ENCODE results near the gene RAB28.

RAB28 gene

GRCh38 chr4:13481569-13481968 lies 2.6 kb downstream of the RAB28 start:
- Histone ChIP-seq H3K27ac (ENCODE audit: low read depth in 2 of 2, low read length in 2 of 2) (no peak overlapping the region), H3K27me3 (ENCODE audit: control insufficient read depth in 2 of 2, insufficient read depth in 2 of 2, low read length in 2 of 2) (no peaks in the 10 kb centered on the region), H3K4me1 (ENCODE audit: control insufficient read depth in 2 of 2, insufficient read depth in 2 of 2, low read length in 2 of 2) (peaks cover 11 to 14% of the 10 kb centered on the region in 2 donors), H3K9ac (ENCODE audit: low read depth in 1 of 2, low read length in 2 of 2) (no peak overlapping the region), H3K4me3 (ENCODE audit: low read length in 2 of 2) (no peak overlapping the region), H3K9me3 (ENCODE audit: control insufficient read depth in 2 of 2, low read length in 2 of 2) (no peaks in the 10 kb centered on the region), H3K36me3 (ENCODE audit: control insufficient read depth in 2 of 2, insufficient read depth in 2 of 2, low read length in 2 of 2) (peaks cover 4 to 6% of the 10 kb centered on the region in 2 donors)

- peaks cover 6 to 9% of the 10 kb centered on the region in 2 donors for H3K4me1 ChIP-seq (ENCODE audit: control insufficient read depth in 2 of 2, insufficient read depth in 2 of 2, low read length in 2 of 2)
- H3K27me3 ChIP-seq (ENCODE audit: control insufficient read depth in 2 of 2, insufficient read depth in 2 of 2, low read length in 2 of 2): no peaks in the 10 kb centered on the region
- no peaks in the 10 kb centered on the region for H3K9me3 ChIP-seq (ENCODE audit: control insufficient read depth in 2 of 2, low read length in 2 of 2)
- H3K9ac ChIP-seq (ENCODE audit: low read depth in 1 of 2, low read length in 2 of 2): no peak overlapping the region
- H3K4me3 ChIP-seq (ENCODE audit: low read length in 2 of 2): no peak overlapping the region
- peaks cover 6 to 10% of the 10 kb centered on the region in 2 donors for H3K36me3 ChIP-seq (ENCODE audit: control insufficient read depth in 2 of 2, insufficient read depth in 2 of 2, low read length in 2 of 2)
- no peak overlapping the region for H3K27ac ChIP-seq (ENCODE audit: low read depth in 2 of 2, low read length in 2 of 2)
Measured at GRCh38 chr4:13478707-13479106, 5.4 kb downstream of the RAB28 start.

- Histone ChIP-seq H3K9me3 (ENCODE audit: control insufficient read depth in 2 of 2, low read length in 2 of 2) (no peaks in the 10 kb centered on the region), H3K9ac (ENCODE audit: low read depth in 1 of 2, low read length in 2 of 2) (no peak overlapping the region), H3K4me1 (ENCODE audit: control insufficient read depth in 2 of 2, insufficient read depth in 2 of 2, low read length in 2 of 2) (peaks cover 4 to 6% of the 10 kb centered on the region in 2 donors), H3K4me3 (ENCODE audit: low read length in 2 of 2) (no peak overlapping the region), H3K27ac (ENCODE audit: low read depth in 2 of 2, low read length in 2 of 2) (no peak overlapping the region), H3K36me3 (ENCODE audit: control insufficient read depth in 2 of 2, insufficient read depth in 2 of 2, low read length in 2 of 2) (peaks cover 6 to 12% of the 10 kb centered on the region in 2 donors), H3K27me3 (ENCODE audit: control insufficient read depth in 2 of 2, insufficient read depth in 2 of 2, low read length in 2 of 2) (no peaks in the 10 kb centered on the region)
Measured at GRCh38 chr4:13478131-13478530, 6.0 kb downstream of the RAB28 start.

DNA sequence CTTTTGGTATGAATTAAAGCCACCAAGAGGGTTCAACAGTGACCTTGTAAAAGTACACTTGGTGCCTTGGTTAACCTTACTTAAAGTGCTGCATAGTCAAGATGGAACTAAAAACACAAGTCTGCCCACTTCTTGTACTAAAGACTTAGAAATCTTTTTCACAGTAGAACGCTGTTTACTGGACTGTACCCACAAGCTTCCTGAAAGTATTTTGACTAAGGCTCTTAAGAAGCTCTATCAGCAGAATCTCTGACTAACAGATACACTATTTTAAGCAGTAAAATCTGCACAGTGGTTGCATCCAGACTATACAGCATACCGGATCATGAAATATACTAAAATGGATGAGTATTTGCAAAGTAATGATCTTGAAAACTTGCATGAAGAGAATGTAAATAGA lies 7.2 kb downstream of the RAB28 start:
- Histone ChIP-seq H3K4me3 (ENCODE audit: low read length in 2 of 2) (no peak overlapping the region), H3K27me3 (ENCODE audit: control insufficient read depth in 2 of 2, insufficient read depth in 2 of 2, low read length in 2 of 2) (no peaks in the 10 kb centered on the region), H3K4me1 (ENCODE audit: control insufficient read depth in 2 of 2, insufficient read depth in 2 of 2, low read length in 2 of 2) (no peaks in the 10 kb centered on the region), H3K36me3 (ENCODE audit: control insufficient read depth in 2 of 2, insufficient read depth in 2 of 2, low read length in 2 of 2) (peaks cover 6 to 13% of the 10 kb centered on the region in 2 donors), H3K9ac (ENCODE audit: low read depth in 1 of 2, low read length in 2 of 2) (no peak overlapping the region), H3K27ac (ENCODE audit: low read depth in 2 of 2, low read length in 2 of 2) (no peak overlapping the region), H3K9me3 (ENCODE audit: control insufficient read depth in 2 of 2, low read length in 2 of 2) (no peaks in the 10 kb centered on the region)

GRCh38 chr4:13476152-13476551 lies 8.0 kb downstream of the RAB28 start:
- H3K4me3 ChIP-seq (ENCODE audit: low read length in 2 of 2): no peak overlapping the region
- no peak overlapping the region for H3K9ac ChIP-seq (ENCODE audit: low read depth in 1 of 2, low read length in 2 of 2)
- H3K4me1 ChIP-seq (ENCODE audit: control insufficient read depth in 2 of 2, insufficient read depth in 2 of 2, low read length in 2 of 2): no peaks in the 10 kb centered on the region

DNA sequence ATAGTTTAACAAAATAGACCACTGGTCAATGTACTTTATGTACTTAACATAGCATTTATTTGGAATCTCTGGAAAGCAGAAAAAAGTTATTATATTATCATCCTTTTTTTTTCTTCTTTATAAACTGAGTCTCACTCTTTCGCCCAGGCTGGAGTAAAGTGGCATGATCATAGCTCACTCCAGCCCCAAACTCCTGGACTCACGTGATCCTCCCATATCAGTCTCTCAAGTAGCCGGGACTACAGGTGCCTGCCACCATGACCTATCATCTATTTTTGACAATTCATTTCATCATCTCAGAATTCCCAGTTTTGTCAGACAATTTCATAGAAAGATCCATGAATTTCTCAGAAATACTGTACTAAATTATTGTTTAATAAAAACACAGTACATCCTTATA lies 12.7 kb downstream of the RAB28 start:
- H3K36me3 ChIP-seq (ENCODE audit: control insufficient read depth in 2 of 2, insufficient read depth in 2 of 2, low read length in 2 of 2): peaks cover 3 to 9% of the 10 kb centered on the region in 2 donors
- H3K27me3 ChIP-seq (ENCODE audit: control insufficient read depth in 2 of 2, insufficient read depth in 2 of 2, low read length in 2 of 2): no peaks in the 10 kb centered on the region
- no peak overlapping the region for H3K4me3 ChIP-seq (ENCODE audit: low read length in 2 of 2)
- H3K9me3 ChIP-seq (ENCODE audit: control insufficient read depth in 2 of 2, low read length in 2 of 2): no peaks in the 10 kb centered on the region
- H3K27ac ChIP-seq (ENCODE audit: low read depth in 2 of 2, low read length in 2 of 2): no peak overlapping the region
- H3K4me1 ChIP-seq (ENCODE audit: control insufficient read depth in 2 of 2, insufficient read depth in 2 of 2, low read length in 2 of 2): no peaks in the 10 kb centered on the region
- H3K9ac ChIP-seq (ENCODE audit: low read depth in 1 of 2, low read length in 2 of 2): no peak overlapping the region

More at GRCh38 chr4:13476152-13476551, 8.0 kb downstream of the RAB28 start:
- no peaks in the 10 kb centered on the region for H3K9me3 ChIP-seq (ENCODE audit: control insufficient read depth in 2 of 2, low read length in 2 of 2)
- no peaks in the 10 kb centered on the region for H3K27me3 ChIP-seq (ENCODE audit: control insufficient read depth in 2 of 2, insufficient read depth in 2 of 2, low read length in 2 of 2)
- H3K27ac ChIP-seq (ENCODE audit: low read depth in 2 of 2, low read length in 2 of 2): no peak overlapping the region
- peaks cover 6 to 13% of the 10 kb centered on the region in 2 donors for H3K36me3 ChIP-seq (ENCODE audit: control insufficient read depth in 2 of 2, insufficient read depth in 2 of 2, low read length in 2 of 2)

GRCh38 chr4:13470379-13470778 lies 13.8 kb downstream of the RAB28 start:
- Histone ChIP-seq H3K36me3 (ENCODE audit: control insufficient read depth in 2 of 2, insufficient read depth in 2 of 2, low read length in 2 of 2) (peaks cover 3 to 7% of the 10 kb centered on the region in 2 donors), H3K4me3 (ENCODE audit: low read length in 2 of 2) (no peak overlapping the region), H3K27ac (ENCODE audit: low read depth in 2 of 2, low read length in 2 of 2) (no peak overlapping the region), H3K4me1 (ENCODE audit: control insufficient read depth in 2 of 2, insufficient read depth in 2 of 2, low read length in 2 of 2) (no peaks in the 10 kb centered on the region), H3K9ac (ENCODE audit: low read depth in 1 of 2, low read length in 2 of 2) (no peak overlapping the region), H3K9me3 (ENCODE audit: control insufficient read depth in 2 of 2, low read length in 2 of 2) (no peaks in the 10 kb centered on the region), H3K27me3 (ENCODE audit: control insufficient read depth in 2 of 2, insufficient read depth in 2 of 2, low read length in 2 of 2) (no peaks in the 10 kb centered on the region)

GRCh38 chr4:13464973-13465372 lies 19.2 kb downstream of the RAB28 start:
- H3K36me3 ChIP-seq (ENCODE audit: control insufficient read depth in 2 of 2, insufficient read depth in 2 of 2, low read length in 2 of 2): no peaks in the 10 kb centered on the region
- no peaks in the 10 kb centered on the region for H3K9me3 ChIP-seq (ENCODE audit: control insufficient read depth in 2 of 2, low read length in 2 of 2)
- H3K4me3 ChIP-seq (ENCODE audit: low read length in 2 of 2): no peak overlapping the region
- no peaks in the 10 kb centered on the region for H3K4me1 ChIP-seq (ENCODE audit: control insufficient read depth in 2 of 2, insufficient read depth in 2 of 2, low read length in 2 of 2)
- H3K27me3 ChIP-seq (ENCODE audit: control insufficient read depth in 2 of 2, insufficient read depth in 2 of 2, low read length in 2 of 2): no peaks in the 10 kb centered on the region
- no peak overlapping the region for H3K9ac ChIP-seq (ENCODE audit: low read depth in 1 of 2, low read length in 2 of 2)
- H3K27ac ChIP-seq (ENCODE audit: low read depth in 2 of 2, low read length in 2 of 2): no peak overlapping the region

DNA sequence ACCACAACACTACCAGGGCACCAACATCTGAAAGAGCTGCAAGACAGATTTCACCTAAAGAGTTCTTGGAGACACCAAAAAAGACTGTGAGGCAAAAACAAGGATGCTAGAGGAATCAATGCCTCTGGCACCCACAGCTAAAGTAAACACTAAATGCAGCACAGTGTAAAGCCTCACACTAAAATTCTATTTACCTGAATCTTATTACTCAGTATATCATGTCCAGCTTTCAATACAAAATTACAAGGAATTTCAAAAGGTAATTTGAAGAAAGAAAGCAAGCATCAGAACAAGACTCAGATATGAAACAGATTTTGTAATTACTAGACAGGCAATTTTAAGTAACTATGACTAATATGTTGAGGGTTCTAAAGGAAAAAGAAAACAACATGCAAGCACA lies 19.6 kb downstream of the RAB28 start:
- Histone ChIP-seq H3K27ac (ENCODE audit: low read depth in 2 of 2, low read length in 2 of 2) (no peak overlapping the region), H3K9me3 (ENCODE audit: control insufficient read depth in 2 of 2, low read length in 2 of 2) (no peaks in the 10 kb centered on the region), H3K4me3 (ENCODE audit: low read length in 2 of 2) (no peak overlapping the region), H3K36me3 (ENCODE audit: control insufficient read depth in 2 of 2, insufficient read depth in 2 of 2, low read length in 2 of 2) (no peaks in the 10 kb centered on the region), H3K4me1 (ENCODE audit: control insufficient read depth in 2 of 2, insufficient read depth in 2 of 2, low read length in 2 of 2) (no peaks in the 10 kb centered on the region), H3K9ac (ENCODE audit: low read depth in 1 of 2, low read length in 2 of 2) (no peak overlapping the region), H3K27me3 (ENCODE audit: control insufficient read depth in 2 of 2, insufficient read depth in 2 of 2, low read length in 2 of 2) (no peaks in the 10 kb centered on the region)

DNA sequence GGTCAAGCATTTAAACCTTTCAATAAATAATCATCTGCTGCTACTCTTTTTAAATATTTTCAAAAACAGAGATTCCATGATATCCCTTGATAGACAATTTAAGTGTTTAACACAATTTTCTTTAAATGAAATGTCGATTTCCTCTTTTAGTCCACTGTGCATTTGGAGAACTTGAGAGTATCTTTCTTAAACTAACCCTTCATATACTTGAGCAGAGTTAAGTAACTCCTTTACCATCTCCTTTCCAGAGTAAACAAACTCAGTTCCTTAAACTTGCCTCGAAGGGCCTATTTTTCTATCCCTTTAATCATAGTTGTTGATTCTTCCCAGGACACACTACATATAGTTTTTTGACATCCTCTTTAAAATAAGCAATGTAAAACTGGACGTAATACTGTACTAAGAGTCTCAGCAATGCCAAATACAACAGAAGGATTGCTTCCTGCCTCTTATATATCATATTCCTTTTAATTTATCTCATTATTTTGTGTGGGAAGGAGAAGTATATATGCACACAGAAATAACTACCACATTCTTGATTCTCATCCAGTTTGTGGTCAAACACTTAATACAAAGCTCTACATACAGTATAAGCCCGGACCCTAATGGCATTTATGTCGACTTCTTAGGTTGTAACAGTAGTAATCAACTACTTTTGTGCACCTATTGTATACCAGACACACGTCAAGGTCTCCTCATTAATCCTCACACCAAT lies 22.8 kb downstream of the RAB28 start:
- H3K27me3 ChIP-seq (ENCODE audit: control insufficient read depth in 2 of 2, insufficient read depth in 2 of 2, low read length in 2 of 2): no peaks in the 10 kb centered on the region
- no peak overlapping the region for H3K27ac ChIP-seq (ENCODE audit: low read depth in 2 of 2, low read length in 2 of 2)
- H3K4me3 ChIP-seq (ENCODE audit: low read length in 2 of 2): no peak overlapping the region
- H3K4me1 ChIP-seq (ENCODE audit: control insufficient read depth in 2 of 2, insufficient read depth in 2 of 2, low read length in 2 of 2): no peaks in the 10 kb centered on the region
- H3K9ac ChIP-seq (ENCODE audit: low read depth in 1 of 2, low read length in 2 of 2): no peak overlapping the region
- no peaks in the 10 kb centered on the region for H3K9me3 ChIP-seq (ENCODE audit: control insufficient read depth in 2 of 2, low read length in 2 of 2)
- H3K36me3 ChIP-seq (ENCODE audit: control insufficient read depth in 2 of 2, insufficient read depth in 2 of 2, low read length in 2 of 2): peaks cover 3 to 4% of the 10 kb centered on the region in 2 donors

Data from mucosa of rectum (tissue), 2 donors.